Stimulated activated CD8-positive, alpha-beta memory T cell treated with anti-CD3 and anti-CD28 coated beads, Interleukin-12 subunit alpha, Interleukin-12 subunit beta, amount 100 ng/mL, for 4 hours (primary cell): Measurements from ENCODE around the gene ZFYVE9.
"Not testable (repeated sequence)": the region's sequence is repeated elsewhere in the genome, so short reads cannot be mapped to it uniquely, and the experiment has no call there.

Experiments
- DNase-seq: peaks from one replicate; pipeline ENCODE4 v3.0.0-alpha.2; 2020; ENCODE audit warnings: low read depth

Gene ZFYVE9

GRCh38 chr1:52190500-52191252 is 48.8 kb downstream of the ZFYVE9 start:
- DNase-seq, result no peak

- no peak for DNase-seq
Measured at GRCh38 chr1:52191395-52191965, 49.6 kb downstream of the ZFYVE9 start.

- no peak for DNase-seq
Measured at GRCh38 chr1:52192024-52192423, 50.1 kb downstream of the ZFYVE9 start.

DNA sequence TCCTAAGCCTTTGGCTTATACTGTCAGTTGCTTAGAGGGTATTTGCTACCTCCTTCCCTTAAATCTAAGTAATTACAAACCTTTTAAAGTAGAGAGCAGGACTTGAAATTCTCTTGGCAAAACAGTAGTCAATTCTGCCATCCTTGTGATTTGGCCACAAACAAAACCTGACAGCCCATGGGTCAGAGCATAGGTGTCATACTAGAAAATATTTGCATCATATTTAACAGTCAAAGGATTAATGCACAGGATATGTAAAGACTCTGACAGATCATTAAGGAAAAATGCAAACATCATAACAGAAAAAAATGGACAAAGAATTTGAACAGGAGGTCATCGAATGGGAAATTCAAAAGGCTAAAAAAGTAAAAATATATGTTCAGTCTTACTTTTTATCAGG is 50.5 kb downstream of the ZFYVE9 start:
- DNase-seq, result no peak

- no peak for DNase-seq
Measured at GRCh38 chr1:52193985-52194384, 52.1 kb downstream of the ZFYVE9 start.

- no peak for DNase-seq
Measured at GRCh38 chr1:52195161-52195560, 53.3 kb downstream of the ZFYVE9 start.

DNA sequence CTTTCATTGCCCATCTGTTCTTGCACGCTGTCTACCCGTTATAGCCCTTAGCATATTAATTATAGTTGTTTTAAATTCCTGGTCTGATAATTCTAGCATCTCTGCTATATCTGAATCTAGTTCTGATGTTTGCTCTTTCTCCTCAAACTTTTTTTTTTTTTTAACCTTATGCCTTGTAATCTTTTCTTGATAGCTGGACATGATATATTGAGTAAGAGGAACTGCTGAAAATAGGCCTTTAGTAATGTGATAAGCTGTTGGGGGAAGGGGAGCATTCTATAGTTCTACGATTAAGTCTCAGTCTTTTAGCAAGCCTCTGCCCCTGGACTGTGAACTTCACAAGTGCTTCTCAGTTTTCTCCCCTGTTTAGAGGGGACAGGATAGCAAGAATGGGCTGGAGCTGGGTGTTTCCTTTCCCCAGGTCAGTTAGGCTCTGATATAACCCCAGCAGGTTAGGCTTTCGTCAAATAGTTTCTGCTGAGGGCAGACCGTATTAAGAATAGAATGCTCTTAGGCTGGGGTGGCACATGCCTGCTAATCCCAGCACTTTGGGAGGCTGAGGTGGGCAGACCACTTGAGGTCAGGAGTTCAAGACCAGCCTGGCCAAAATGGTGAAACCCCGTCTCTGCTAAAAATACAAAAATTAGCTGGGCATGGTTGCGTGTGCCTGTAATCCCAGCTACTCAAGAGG is 62.2 kb downstream of the ZFYVE9 start:
- DNase-seq, result no peak

DNA sequence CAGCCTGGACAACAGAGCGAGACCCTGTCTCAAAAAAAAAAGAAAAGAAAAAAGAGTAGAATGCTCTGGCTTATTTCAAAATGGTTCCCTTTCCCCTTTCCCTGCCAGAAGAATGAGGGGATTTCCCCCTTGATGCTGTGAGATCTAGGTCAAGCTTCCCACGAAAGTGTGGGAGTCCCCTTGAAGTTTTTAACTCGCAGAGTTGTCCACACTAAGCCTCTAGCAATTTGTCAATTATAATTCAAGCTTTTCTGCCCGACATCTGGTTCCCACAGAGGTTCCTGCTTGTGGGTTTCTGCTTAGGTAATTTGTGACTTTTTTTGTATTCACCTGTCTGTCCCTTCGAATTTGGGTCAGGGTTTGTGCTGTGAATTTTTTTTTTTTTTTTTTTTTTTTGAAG is 62.8 kb downstream of the ZFYVE9 start:
- DNase-seq, result no peak

DNA sequence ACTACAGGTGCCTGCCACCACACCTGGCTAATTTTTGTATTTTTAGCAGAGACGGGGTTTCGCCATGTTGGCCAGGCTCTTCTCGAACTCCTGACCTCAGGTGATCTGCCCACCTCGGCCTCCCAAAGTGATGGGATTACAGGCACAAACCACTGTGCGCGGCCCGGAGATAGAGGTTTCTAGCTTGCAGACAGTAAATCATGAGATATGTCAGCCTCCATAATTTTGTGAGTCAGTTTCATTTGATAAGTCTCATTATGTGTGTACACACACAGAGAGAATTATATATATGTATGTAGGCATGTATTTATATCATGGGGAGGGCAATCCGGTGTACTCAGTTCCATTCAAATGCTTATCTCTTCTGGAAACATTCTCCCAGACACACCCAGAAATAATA is 64.8 kb downstream of the ZFYVE9 start:
- DNase-seq, result not testable (repeated sequence)

GRCh38 chr1:52209429-52209828 is 67.5 kb downstream of the ZFYVE9 start:
- DNase-seq, result no peak

GRCh38 chr1:52210044-52210443 is 68.2 kb downstream of the ZFYVE9 start:
- no peak for DNase-seq

- no peak for DNase-seq
Measured at GRCh38 chr1:52216907-52217458, 75.1 kb downstream of the ZFYVE9 start.

DNA sequence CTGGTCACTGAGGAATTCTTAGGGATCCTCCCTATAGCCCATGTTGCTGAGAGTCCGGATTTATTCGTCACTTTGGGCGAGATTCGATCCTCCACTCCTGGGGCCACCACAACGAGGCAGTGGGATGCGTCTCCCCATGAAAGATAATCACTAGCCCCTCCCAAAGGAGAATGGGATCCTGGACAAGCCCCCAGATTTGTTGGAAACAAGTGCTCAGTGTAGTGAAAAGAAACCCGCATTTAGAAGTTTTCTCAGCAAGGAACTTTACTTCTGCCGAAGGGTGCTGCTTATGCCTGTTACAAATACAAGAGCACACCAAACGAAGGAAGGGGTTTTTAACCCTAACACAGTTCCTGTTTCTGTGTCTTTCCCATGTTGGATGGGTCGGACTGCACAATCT is 83.3 kb downstream of the ZFYVE9 start:
- no peak for DNase-seq

- DNase-seq, result no peak
Measured at GRCh38 chr1:52229494-52229893, 87.6 kb downstream of the ZFYVE9 start.

GRCh38 chr1:52233463-52233862 is 91.6 kb downstream of the ZFYVE9 start:
- DNase-seq, result no peak

GRCh38 chr1:52234014-52234413 is 92.1 kb downstream of the ZFYVE9 start:
- DNase-seq, result no peak

- DNase-seq, result no peak
Measured at GRCh38 chr1:52234708-52235107, 92.8 kb downstream of the ZFYVE9 start.

DNA sequence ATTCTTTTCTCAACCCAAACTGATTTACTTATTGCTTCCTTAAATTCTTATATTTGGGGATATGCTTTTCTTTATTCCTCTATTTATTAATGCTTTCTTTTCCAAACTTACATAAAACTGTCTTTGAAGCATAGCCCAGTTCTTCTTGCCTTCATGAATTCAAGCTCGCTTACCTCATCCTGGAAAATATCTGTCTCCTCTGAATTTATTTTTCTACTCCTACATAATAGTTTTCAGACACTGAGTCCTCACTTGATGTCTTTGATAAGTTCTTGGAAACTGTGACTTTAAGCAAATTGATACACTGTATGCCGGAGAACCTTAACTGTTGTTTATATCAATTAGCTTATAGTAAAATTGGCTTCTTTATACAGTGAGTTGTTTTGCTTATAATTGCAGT is 93.8 kb downstream of the ZFYVE9 start:
- DNase-seq, result no peak

- DNase-seq, result no peak
Measured at GRCh38 chr1:52237430-52237829, 95.5 kb downstream of the ZFYVE9 start.

DNA sequence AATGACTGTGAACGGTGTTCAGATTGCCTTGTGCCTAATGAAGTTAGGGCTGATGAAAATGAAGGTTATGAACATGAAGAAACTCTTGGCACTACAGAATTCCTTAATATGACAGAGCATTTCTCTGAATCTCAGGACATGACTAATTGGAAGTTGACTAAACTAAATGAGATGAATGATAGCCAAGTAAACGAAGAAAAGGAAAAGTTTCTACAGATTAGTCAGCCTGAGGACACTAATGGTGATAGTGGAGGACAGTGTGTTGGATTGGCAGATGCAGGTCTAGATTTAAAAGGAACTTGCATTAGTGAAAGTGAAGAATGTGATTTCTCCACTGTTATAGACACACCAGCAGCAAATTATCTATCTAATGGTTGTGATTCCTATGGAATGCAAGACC is 96.6 kb downstream of the ZFYVE9 start:
- no peak for DNase-seq

DNA sequence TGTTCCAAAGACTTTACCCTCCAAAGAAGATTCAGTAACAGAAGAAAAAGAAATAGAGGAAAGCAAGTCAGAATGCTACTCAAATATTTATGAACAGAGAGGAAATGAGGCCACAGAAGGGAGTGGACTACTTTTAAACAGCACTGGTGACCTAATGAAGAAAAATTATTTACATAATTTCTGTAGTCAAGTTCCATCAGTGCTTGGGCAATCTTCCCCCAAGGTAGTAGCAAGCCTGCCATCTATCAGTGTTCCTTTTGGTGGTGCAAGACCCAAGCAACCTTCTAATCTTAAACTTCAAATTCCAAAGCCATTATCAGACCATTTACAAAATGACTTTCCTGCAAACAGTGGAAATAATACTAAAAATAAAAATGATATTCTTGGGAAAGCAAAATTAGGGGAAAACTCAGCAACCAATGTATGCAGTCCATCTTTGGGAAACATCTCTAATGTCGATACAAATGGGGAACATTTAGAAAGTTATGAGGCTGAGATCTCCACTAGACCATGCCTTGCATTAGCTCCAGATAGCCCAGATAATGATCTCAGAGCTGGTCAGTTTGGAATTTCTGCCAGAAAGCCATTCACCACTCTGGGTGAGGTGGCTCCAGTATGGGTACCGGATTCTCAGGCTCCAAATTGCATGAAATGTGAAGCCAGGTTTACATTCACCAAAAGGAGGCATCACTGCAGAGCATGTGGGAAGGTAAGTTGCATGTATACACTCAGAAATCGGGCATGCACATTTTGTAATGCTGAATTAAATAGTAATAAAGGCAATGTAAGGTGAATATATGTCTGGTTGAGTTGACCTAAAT is 97.2 kb downstream of the ZFYVE9 start:
- no peak for DNase-seq

DNA sequence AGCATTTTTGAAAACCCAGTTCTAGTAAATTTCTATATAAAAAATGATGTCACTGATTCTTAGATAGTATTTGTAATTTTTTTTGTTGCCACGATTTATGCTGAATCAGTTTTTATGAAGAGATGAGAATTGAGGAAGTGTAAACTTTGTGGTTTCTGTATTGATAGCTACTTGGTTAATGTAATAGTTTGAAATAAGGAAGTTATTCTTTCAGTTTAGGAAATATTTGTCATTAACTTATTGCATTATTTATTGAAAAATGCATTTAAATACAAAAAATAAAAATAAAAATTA is 97.8 kb downstream of the ZFYVE9 start:
- DNase-seq, result no peak
